Measurements from ENCODE around the gene MLC1. TPM values are rescaled to one million over a fixed set of nuclear protein-coding genes. Genes with fewer than 3 reads are reported as not detected.

MLC1 gene
- total and polyA plus RNA-seq, 2 donors (not counting 1 experiment from before 2014, with no cell fraction given), result 0.34 TPM; not detected in 1

DNA sequence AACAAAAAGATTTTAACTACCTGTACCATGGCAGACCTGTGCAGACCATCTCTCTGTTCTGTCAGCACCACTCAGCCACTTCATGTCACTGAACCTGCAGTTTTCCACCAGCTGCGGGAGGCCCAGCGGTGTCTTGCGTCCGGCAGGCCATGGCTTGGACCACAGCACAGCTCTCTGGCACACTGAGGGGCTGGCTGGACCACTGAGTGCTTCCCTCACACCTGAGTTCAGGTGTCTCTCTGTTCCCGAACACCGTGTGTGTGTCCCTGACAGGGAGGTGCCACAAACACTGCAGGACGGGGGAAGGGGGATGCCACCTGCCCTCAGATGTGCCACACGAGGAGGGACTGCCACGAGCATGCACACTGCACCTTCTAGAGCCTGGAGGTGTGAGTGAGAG is 22.3 kb upstream of the MLC1 start:
- H3K4me3 ChIP-seq (ENCODE audit: control extremely low read depth in 1 of 5, extremely low read depth in 1 of 5, insufficient read depth in 1 of 5, low read depth in 2 of 5, low read length in 4 of 5), result no peak overlapping the region
- no peaks in the 10 kb centered on the region for H3K9me3 ChIP-seq (ENCODE audit: control extremely low read depth in 1 of 3, control insufficient read depth in 2 of 3, insufficient read depth in 1 of 3, low read length in 2 of 3)
- peaks cover 4 to 9% of the 10 kb centered on the region in 2 donors for H3K4me1 ChIP-seq (ENCODE audit: control insufficient read depth in 2 of 2, insufficient read depth in 2 of 2, low read length in 2 of 2)
- H3K36me3 ChIP-seq (replicated peaks in 1 of 2; ENCODE audit: control extremely low read depth in 1 of 2, control insufficient read depth in 1 of 2, extremely low read depth in 1 of 2, insufficient read depth in 2 of 2, low read length in 1 of 2), result no peaks in the 10 kb centered on the region
- H3K79me2 ChIP-seq (ENCODE audit: control insufficient read depth, insufficient read depth, low read length), result no peaks in the 10 kb centered on the region
- ChIA-PET POLR2A (no interaction called here), CTCF (no interaction called here)
- no peak overlapping the region for H2AFZ ChIP-seq (ENCODE audit: insufficient read depth, low read depth, low read length, poor library complexity, severe bottlenecking)
- H3K9me3 Mint-ChIP-seq (ENCODE audit: insufficient read depth), result no peaks in the 10 kb centered on the region
- H3K9ac ChIP-seq (ENCODE audit: low read length), result no peak overlapping the region
- WGBS (ENCODE audit: insufficient coverage), result 89% methylated on average over 7 of the region's 9 CpGs
- ATAC-seq (ENCODE audit: low read depth), result no peak
- no peak overlapping the region for H3K4me2 ChIP-seq (replicated peaks; ENCODE audit: low read depth, low read length, poor library complexity, severe bottlenecking)
- intact Hi-C loops (cut with micrococcal nuclease), result no loop called here
- H3K4me3 Mint-ChIP-seq, result no peak overlapping the region
- peaks cover 9% of the 10 kb centered on the region for H3K27me3 Mint-ChIP-seq
- DNase-seq, result no peak
- H4K20me1 ChIP-seq (ENCODE audit: control insufficient read depth, insufficient read depth, low read length, poor library complexity, severe bottlenecking), result no peaks in the 10 kb centered on the region
- peaks cover 12% of the 10 kb centered on the region for H3K4me1 Mint-ChIP-seq
- TF ChIP-seq EZH2 (IDR thresholded peaks at IDR 0.05; ENCODE audit: borderline replicate concordance, insufficient read depth, low read depth, low read length, poor library complexity, severe bottlenecking), result no peak
- TF ChIP-seq, protein P1, sequence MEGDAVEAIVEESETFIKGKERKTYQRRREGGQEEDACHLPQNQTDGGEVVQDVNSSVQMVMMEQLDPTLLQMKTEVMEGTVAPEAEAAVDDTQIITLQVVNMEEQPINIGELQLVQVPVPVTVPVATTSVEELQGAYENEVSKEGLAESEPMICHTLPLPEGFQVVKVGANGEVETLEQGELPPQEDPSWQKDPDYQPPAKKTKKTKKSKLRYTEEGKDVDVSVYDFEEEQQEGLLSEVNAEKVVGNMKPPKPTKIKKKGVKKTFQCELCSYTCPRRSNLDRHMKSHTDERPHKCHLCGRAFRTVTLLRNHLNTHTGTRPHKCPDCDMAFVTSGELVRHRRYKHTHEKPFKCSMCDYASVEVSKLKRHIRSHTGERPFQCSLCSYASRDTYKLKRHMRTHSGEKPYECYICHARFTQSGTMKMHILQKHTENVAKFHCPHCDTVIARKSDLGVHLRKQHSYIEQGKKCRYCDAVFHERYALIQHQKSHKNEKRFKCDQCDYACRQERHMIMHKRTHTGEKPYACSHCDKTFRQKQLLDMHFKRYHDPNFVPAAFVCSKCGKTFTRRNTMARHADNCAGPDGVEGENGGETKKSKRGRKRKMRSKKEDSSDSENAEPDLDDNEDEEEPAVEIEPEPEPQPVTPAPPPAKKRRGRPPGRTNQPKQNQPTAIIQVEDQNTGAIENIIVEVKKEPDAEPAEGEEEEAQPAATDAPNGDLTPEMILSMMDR (IDR thresholded peaks at IDR 0.05), result no peak
- no peak overlapping the region for H3K27ac ChIP-seq (ENCODE audit: low read length in 2 of 2)
- no peak overlapping the region for H3K27ac Mint-ChIP-seq
- H3K27me3 ChIP-seq (replicated peaks in 1 of 4; ENCODE audit: control extremely low read depth in 1 of 4, control insufficient read depth in 3 of 4, insufficient read depth in 4 of 4, low read length in 3 of 4), result peaks cover 0 to 10% (median 1%) of the 10 kb centered on the region in 4 experiments

DNA sequence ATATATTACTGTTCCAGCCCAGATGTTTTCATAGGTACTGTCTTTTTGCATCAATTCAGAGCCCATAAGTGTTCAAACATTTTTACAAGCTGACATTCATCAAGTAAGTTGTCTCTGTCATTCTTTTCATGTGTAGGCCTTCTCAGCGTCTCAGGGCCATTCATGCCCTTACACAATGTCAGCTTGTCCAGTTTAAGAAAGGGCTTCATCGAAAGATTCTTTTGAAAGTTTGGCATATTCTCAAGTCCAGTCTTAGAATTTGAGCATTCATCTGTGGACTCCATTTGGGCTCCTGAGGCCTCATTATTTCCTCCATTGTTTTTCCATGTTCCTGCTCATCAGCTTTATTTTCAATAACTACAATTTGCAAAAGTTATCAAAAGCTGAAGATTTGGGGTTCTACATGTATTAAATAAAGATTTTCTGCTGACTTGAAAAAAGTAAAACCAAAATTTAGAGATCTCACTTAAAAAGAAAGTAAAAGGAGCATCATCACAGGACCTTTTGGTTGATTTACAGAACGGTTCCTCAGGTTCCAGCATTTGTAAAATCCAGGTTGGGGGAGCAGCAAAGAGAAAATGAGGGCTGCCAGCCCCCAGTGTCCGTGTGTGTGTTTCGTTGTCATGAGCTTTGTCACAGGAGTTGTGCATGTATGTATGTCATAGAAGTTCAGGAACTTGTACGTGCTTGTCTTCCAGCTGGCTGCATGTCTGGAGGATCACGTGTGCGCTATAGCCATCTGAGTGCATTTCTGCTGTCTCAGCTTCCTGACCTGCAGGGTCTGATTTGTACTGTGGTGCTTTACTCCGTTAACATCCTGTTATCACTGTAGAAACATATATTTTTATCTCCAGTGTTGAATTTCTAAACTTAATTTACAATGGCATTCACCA is 20.2 kb upstream of the MLC1 start:
- no peaks in the 10 kb centered on the region for H3K36me3 ChIP-seq (replicated peaks in 1 of 2; ENCODE audit: control extremely low read depth in 1 of 2, control insufficient read depth in 1 of 2, extremely low read depth in 1 of 2, insufficient read depth in 2 of 2, low read length in 1 of 2)
- peaks cover 4 to 9% of the 10 kb centered on the region in 2 donors for H3K4me1 ChIP-seq (ENCODE audit: control insufficient read depth in 2 of 2, insufficient read depth in 2 of 2, low read length in 2 of 2)
- H3K4me2 ChIP-seq (replicated peaks; ENCODE audit: low read depth, low read length, poor library complexity, severe bottlenecking), result peak overlapping the region; percentile 49
- no peaks in the 10 kb centered on the region for H3K9me3 ChIP-seq (ENCODE audit: control extremely low read depth in 1 of 3, control insufficient read depth in 2 of 3, insufficient read depth in 1 of 3, low read length in 2 of 3)
- H3K79me2 ChIP-seq (ENCODE audit: control insufficient read depth, insufficient read depth, low read length), result no peaks in the 10 kb centered on the region
- Mint-ChIP-seq H3K4me3 (peak overlapping the region; percentile 47), H3K4me1 (peaks cover 20% of the 10 kb centered on the region), H3K9me3 (ENCODE audit: insufficient read depth) (no peaks in the 10 kb centered on the region), H3K27me3 (peaks cover 2% of the 10 kb centered on the region), H3K27ac (no peak overlapping the region)
- ChIA-PET CTCF (no interaction called here), POLR2A (no interaction called here)
- whole genome bisulfite sequencing (ENCODE audit: insufficient coverage), result 16% methylated on average over 8 of the region's 9 CpGs
- peaks cover 0 to 4% (median 0%) of the 10 kb centered on the region in 4 experiments for H3K27me3 ChIP-seq (replicated peaks in 1 of 4; ENCODE audit: control extremely low read depth in 1 of 4, control insufficient read depth in 3 of 4, insufficient read depth in 4 of 4, low read length in 3 of 4)
- H4K20me1 ChIP-seq (ENCODE audit: control insufficient read depth, insufficient read depth, low read length, poor library complexity, severe bottlenecking), result no peaks in the 10 kb centered on the region
- intact Hi-C loops (cut with micrococcal nuclease), result no loop called here
- H2AFZ ChIP-seq (ENCODE audit: insufficient read depth, low read depth, low read length, poor library complexity, severe bottlenecking), result peak overlapping the region; percentile 57
- H3K27ac ChIP-seq (ENCODE audit: low read length in 2 of 2), result no peak overlapping the region
- TF ChIP-seq, protein P1 (IDR thresholded peaks at IDR 0.05), result no peak
- no peak for TF ChIP-seq EZH2 (IDR thresholded peaks at IDR 0.05; ENCODE audit: borderline replicate concordance, insufficient read depth, low read depth, low read length, poor library complexity, severe bottlenecking)
- DNase-seq, result peak; percentile 27
- ATAC-seq (ENCODE audit: low read depth), result no peak
- peak overlapping the region in 1 of 5 experiments; percentile 16 for H3K4me3 ChIP-seq (ENCODE audit: control extremely low read depth in 1 of 5, extremely low read depth in 1 of 5, insufficient read depth in 1 of 5, low read depth in 2 of 5, low read length in 4 of 5)
- peak overlapping the region; percentile 32 for H3K9ac ChIP-seq (ENCODE audit: low read length)
